ENCODE data around the gene SRXN1.

GRCh38 chr20:650954-651353 is 2.0 kb downstream of the SRXN1 start:
- TF ChIP-seq, protein P1, sequence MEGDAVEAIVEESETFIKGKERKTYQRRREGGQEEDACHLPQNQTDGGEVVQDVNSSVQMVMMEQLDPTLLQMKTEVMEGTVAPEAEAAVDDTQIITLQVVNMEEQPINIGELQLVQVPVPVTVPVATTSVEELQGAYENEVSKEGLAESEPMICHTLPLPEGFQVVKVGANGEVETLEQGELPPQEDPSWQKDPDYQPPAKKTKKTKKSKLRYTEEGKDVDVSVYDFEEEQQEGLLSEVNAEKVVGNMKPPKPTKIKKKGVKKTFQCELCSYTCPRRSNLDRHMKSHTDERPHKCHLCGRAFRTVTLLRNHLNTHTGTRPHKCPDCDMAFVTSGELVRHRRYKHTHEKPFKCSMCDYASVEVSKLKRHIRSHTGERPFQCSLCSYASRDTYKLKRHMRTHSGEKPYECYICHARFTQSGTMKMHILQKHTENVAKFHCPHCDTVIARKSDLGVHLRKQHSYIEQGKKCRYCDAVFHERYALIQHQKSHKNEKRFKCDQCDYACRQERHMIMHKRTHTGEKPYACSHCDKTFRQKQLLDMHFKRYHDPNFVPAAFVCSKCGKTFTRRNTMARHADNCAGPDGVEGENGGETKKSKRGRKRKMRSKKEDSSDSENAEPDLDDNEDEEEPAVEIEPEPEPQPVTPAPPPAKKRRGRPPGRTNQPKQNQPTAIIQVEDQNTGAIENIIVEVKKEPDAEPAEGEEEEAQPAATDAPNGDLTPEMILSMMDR (IDR thresholded peaks at IDR 0.05) = peak in 1 of 6 experiments; percentile 25
- no peak for TF ChIP-seq POLR2A (IDR thresholded peaks at IDR 0.05)

Data from thyroid gland (tissue), 4 donors.